HG02798 (cell line): Measurements from ENCODE around the gene RND1.

Experiments
- ATAC-seq: cut with Tn5 transposase; IDR thresholded peaks from one replicate; pipeline ENCODE4 v1.9.1; 2021; ENCODE audit warnings: mild to moderate bottlenecking; ENCODE audit not compliant: unreplicated experiment, poor library complexity

The RND1 gene

GRCh38 chr12:48828841-48829575 is 36.7 kb downstream of the RND1 start:
- ATAC-seq, result no peak

GRCh38 chr12:48828293-48828692 is 37.4 kb downstream of the RND1 start:
- ATAC-seq, result no peak

GRCh38 chr12:48827513-48828096 is 38.1 kb downstream of the RND1 start:
- ATAC-seq, result no peak

DNA sequence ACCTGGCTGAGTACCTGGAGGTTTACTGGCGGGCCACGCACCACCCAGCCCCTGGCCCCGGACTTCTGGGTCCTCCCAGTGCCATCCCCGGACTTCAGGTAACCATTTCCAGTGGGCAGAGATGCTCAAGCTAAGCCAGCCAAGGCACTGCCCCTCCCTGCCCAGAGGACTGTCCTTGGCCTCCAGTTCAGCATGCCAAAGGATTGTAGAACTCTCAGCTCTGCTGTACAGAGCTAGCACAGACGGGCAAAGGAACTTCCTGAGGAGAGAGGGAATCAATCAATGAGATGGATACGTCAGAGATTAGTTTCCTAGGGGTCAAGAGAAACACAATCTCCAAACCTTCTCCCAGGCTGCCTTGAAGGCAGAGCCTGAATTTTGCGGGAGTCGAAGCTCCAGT is 38.6 kb downstream of the RND1 start:
- ATAC-seq, result no peak

GRCh38 chr12:48826209-48826855 is 39.3 kb downstream of the RND1 start:
- no peak for ATAC-seq

GRCh38 chr12:48824905-48825304 is 40.8 kb downstream of the RND1 start:
- ATAC-seq, result no peak

DNA sequence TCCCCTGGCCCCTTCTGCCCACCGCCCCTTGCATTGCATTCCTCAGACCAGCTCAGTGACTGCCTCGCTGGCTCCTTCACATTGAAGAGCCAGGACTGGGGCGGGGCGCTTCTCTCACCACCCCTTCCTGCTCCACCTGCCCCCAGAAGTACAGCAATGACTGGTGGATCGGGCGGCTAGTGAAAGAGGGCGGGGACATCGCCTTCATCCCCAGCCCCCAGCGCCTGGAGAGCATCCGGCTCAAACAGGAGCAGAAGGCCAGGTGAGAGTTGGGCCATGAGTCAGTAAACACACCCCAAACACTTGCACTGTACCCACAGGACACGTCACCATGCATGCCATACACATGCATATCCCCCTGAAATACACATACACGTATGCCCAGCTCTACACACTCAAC is 41.6 kb downstream of the RND1 start:
- ATAC-seq, result no peak

DNA sequence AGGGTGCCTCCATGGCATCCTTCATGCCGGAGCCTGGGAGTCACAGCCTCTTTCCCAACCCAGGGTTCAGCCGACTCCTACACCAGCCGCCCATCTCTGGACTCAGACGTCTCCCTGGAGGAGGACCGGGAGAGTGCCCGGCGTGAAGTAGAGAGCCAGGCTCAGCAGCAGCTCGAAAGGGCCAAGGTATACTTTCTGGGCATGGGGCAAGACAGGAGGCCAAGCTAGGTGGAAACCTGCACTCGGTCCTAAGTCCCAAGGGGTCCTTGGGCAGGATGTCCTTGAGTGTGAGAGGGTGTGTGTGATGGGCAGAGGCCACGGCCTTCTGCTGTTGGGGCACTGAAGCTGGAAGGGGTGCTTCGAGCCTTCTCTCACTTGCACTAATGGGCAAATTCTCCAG is 42.4 kb downstream of the RND1 start:
- ATAC-seq, result no peak

- no peak for ATAC-seq
Observed at GRCh38 chr12:48822711-48823110, 43.0 kb downstream of the RND1 start.

DNA sequence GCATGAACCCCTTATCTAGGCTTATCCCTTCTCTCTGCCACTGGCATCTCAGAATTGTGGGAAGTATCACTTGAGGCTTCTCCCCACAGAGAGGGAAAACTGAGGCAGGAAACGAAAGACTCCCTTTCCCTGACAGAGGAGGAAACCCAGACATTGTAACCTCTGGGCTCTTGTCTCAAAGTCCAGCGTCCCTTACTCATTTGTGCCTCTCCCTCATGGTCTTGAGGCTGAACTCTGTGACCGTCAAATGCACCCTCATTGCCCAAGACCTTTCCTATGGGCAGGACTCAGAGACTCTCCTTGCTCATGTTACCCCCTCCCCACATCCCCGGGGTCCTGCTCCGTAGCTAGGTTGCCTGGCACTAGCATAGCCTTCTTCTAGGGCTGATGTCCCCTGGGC is 43.5 kb downstream of the RND1 start:
- ATAC-seq, result no peak

DNA sequence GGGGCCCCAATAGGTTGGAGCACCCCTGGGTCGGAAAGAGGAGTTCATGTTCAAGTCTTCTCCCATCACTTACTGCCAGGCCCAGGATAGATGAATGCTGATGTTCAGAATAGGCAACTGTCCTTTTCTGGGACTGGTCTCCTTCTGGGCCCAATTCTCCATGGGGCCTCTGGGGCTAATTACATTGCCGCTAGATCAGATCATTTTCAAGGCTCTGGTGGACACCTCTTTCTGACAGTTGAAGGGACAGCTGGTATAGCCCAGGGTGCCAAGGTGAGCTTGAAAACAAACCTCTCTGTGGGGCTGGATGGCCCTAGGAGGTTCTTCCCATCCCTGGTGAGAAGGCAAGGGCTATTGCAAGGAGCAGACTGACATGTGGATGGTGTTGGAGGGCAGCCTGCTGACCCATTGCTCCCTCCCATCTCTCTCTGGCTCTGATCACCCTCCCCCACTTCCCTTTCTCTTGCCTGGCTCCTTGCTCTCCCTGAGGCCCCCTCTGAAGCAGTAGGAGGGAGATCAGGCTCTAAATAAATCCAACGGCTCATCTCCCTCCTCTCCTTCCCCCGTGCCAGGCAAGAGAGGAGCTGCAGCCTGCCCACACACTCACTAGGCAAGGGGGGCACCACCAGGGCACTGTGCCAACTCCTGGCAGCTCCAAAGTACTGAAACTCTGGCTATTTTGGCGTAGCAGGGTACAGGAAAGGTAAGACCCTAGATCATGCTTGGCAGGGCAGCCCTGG is 45.5 kb downstream of the RND1 start:
- ATAC-seq, result no peak

DNA sequence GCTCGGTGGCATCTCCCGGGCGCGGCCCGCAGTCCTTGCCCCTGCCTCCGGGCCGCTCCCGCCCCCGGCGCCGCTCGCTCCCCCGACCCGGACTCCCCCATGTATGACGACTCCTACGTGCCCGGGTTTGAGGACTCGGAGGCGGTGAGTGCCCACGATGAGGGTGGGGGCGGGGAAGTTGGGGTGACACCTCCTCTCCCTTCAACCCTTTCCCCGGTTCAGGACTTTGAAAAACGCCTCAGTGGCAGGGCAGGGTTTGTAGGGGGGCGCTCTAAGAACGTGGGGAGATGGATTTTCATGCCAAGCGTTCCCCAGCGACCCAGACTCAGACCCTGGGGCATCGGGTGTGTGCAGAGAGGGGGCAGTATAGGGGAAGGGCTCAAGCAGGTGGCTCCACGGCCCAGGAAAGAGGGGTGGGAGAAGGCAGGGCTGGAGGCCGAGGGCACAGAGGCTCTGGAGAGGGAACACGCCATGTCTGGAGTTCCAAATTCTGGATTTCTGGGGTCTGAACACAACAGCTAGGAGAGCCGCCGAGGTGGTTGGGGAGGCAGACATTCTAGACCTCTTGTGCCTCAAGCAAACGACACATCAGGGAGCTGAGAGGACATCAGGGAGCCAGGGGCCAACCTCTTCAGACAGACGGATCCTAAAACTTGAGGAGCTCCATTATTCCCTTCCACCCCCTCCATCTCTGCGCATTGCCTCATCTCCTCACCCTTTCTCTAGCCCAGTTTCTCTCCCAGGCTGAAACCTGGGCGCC is 46.7 kb downstream of the RND1 start:
- ATAC-seq, result no peak

DNA sequence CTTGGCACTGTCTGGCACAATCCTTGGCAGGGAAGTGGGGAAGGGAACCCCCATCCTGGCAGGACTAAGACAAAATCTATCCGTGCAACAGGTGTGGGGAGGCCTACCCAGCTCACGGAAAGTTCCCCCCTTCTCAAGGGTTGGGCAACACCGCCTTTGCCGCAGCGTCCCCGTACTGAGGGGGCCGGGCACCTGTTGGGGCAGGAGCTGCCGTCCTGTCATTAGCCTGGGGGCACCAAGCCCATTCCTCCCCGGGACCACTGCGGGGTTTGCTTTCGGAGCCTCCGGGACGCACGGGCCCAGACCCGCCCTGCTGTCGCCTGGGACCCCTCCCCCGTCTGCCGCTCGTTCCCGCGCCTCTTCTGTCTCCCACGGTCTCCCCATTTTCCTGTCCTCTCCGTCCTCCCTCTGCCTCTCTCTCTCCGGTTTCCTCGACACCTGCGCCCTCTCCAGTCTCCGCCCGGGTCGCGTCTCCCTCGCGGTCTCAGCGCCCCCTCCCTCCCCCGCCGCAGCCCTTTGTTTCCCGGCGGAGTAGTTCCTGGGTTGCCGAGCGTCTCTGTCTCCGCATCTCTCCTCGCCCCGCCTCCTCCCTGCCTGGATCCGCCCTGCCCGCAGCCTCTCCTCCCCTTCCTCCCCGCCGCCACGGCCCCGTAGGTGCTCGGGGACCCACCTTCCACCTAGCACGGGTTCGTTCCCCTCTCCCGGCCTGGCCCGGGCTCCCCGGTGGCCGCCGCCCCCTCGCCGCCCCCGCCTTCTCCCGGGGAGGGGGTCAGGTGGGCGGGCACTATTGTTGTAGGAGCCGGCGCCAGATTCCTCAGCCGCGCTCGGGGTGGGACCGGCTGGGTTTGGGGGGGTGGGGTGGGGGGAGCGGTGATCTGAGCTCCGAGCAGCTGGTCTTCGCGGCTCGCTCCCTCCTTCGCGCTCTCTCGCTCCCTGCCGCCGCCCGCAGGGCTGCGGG is 47.5 kb downstream of the RND1 start, which contains the start of gene CACNB3:
Gene CACNB3, plus strand, starts transcription at position 624 of the 958 bp plus-strand sequence. CDS start 434 bp downstream, outside the sequence.
- ATAC-seq, result peak; percentile 37

- no peak for ATAC-seq
Observed at GRCh38 chr12:48816143-48816854, 49.4 kb downstream of the RND1 start.

GRCh38 chr12:48815126-48816110 is 50.3 kb downstream of the RND1 start:
- peak; percentile 29 for ATAC-seq

GRCh38 chr12:48814262-48815125 is 51.2 kb downstream of the RND1 start:
- peak; percentile 86 for ATAC-seq
